ENCODE results near the gene RIC3. TPM values are rescaled to one million over a fixed set of nuclear protein-coding genes. Genes with fewer than 3 reads are reported as not detected.

The RIC3 gene
- total RNA-seq, 1 donor from 2014 or later = 14.6 TPM

GRCh38 chr11:8060146-8060719 lies 108.6 kb downstream of the RIC3 start:
- no peak for DNase-seq (ENCODE audit: low spot score)
- no peak for ATAC-seq
- intact Hi-C loops (cut with DNase I) = no loop called here

GRCh38 chr11:8059571-8060011 lies 109.2 kb downstream of the RIC3 start:
- intact Hi-C loops (cut with DNase I) = no loop called here
- ATAC-seq (peak; percentile 40), DNase-seq (ENCODE audit: low spot score) (no peak)

GRCh38 chr11:8059030-8059429 lies 109.8 kb downstream of the RIC3 start:
- no peak for ATAC-seq
- DNase-seq (ENCODE audit: low spot score) = no peak
- intact Hi-C loops (cut with DNase I) = no loop called here

- DNase-seq (ENCODE audit: low spot score) (no peak), ATAC-seq (no peak)
- intact Hi-C loops (cut with DNase I) = no loop called here
Measured at GRCh38 chr11:8058216-8058615, 110.6 kb downstream of the RIC3 start.

- intact Hi-C loops (cut with DNase I) = no loop called here
- ATAC-seq (peak; percentile 90), DNase-seq (ENCODE audit: low spot score) (no peak)
Measured at GRCh38 chr11:8056810-8057463, 111.9 kb downstream of the RIC3 start.

Other genes starting within 250 kb of the RIC3 start
- not detected for gene OR10A6, start 237.8 kb downstream of the RIC3 start, total RNA-seq
- not detected for gene OR10A3, start 227.3 kb downstream of the RIC3 start, total RNA-seq
- gene NLRP10, start 203.6 kb downstream of the RIC3 start, total RNA-seq = not detected
- gene EIF3F, start 181.7 kb downstream of the RIC3 start, total RNA-seq = 164 TPM
- gene TUB, start 87.8 kb downstream of the RIC3 start, total RNA-seq = 12.9 TPM
- gene LMO1, start 94.9 kb upstream of the RIC3 start, total RNA-seq = 0.62 TPM

All from sciatic nerve (tissue), 2 donors.